ENCODE results near the gene RAD23B.

The RAD23B gene

GRCh38 chr9:107316795-107317661 is 33.9 kb downstream of the RAD23B start:
- Histone ChIP-seq H3K36me3 (ENCODE audit: control insufficient read depth, insufficient read depth, low read length) (no peaks in the 10 kb centered on the region), H3K4me3 (ENCODE audit: low read depth, low read length) (no peak overlapping the region), H3K27me3 (ENCODE audit: control insufficient read depth, insufficient read depth, low read length) (no peaks in the 10 kb centered on the region), H3K9me3 (ENCODE audit: control insufficient read depth, low read length) (no peaks in the 10 kb centered on the region), H2AFZ (no peak overlapping the region), H3K9ac (no peak overlapping the region), H3K4me2 (ENCODE audit: low read length) (no peak overlapping the region), H3K79me2 (peaks cover 8% of the 10 kb centered on the region), H3K27ac (no peak overlapping the region), H3K4me1 (no peaks in the 10 kb centered on the region)
- no peak for TF ChIP-seq CTCF (IDR thresholded peaks at IDR 0.05)

DNA sequence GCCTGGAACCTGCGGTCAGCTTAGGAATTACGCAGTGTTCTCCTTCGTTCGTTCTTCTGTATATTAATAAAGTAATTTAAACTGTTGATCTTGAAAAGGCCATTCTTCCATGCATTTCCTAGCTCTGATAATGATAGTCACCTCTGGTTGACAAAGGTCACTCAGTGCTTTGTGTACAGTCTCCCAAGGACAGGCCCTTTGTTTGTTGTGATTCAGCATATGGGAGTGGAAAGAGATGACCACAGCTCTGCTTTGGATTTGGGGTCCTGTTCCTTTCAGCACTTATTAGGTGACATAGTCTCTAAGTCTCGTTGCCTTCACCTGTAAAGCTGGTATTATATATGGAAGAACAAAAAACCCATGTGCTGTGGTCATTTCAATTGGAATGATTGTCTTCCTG is 39.6 kb downstream of the RAD23B start:
- Histone ChIP-seq H3K4me1 (no peaks in the 10 kb centered on the region), H3K4me2 (ENCODE audit: low read length) (no peak overlapping the region), H3K79me2 (peaks cover 2% of the 10 kb centered on the region), H3K4me3 (ENCODE audit: low read depth, low read length) (no peak overlapping the region), H3K9ac (no peak overlapping the region), H3K27ac (no peak overlapping the region), H3K9me3 (ENCODE audit: control insufficient read depth, low read length) (no peaks in the 10 kb centered on the region), H3K36me3 (ENCODE audit: control insufficient read depth, insufficient read depth, low read length) (no peaks in the 10 kb centered on the region), H3K27me3 (ENCODE audit: control insufficient read depth, insufficient read depth, low read length) (no peaks in the 10 kb centered on the region), H2AFZ (no peak overlapping the region)
- TF ChIP-seq CTCF (IDR thresholded peaks at IDR 0.05), result no peak

- Histone ChIP-seq H3K4me2 (ENCODE audit: low read length) (no peak overlapping the region), H2AFZ (no peak overlapping the region), H3K36me3 (ENCODE audit: control insufficient read depth, insufficient read depth, low read length) (no peaks in the 10 kb centered on the region), H3K27ac (no peak overlapping the region), H3K9me3 (ENCODE audit: control insufficient read depth, low read length) (no peaks in the 10 kb centered on the region), H3K4me3 (ENCODE audit: low read depth, low read length) (no peak overlapping the region), H3K4me1 (no peaks in the 10 kb centered on the region), H3K27me3 (ENCODE audit: control insufficient read depth, insufficient read depth, low read length) (no peaks in the 10 kb centered on the region), H3K79me2 (peaks cover 2% of the 10 kb centered on the region), H3K9ac (no peak overlapping the region)
- no peak for TF ChIP-seq CTCF (IDR thresholded peaks at IDR 0.05)
Observed at GRCh38 chr9:107323836-107324585, 40.9 kb downstream of the RAD23B start.

GRCh38 chr9:107325842-107326241 is 42.8 kb downstream of the RAD23B start:
- Histone ChIP-seq H2AFZ (no peak overlapping the region), H3K36me3 (ENCODE audit: control insufficient read depth, insufficient read depth, low read length) (no peaks in the 10 kb centered on the region), H3K27ac (no peak overlapping the region), H3K9me3 (ENCODE audit: control insufficient read depth, low read length) (no peaks in the 10 kb centered on the region), H3K4me1 (no peaks in the 10 kb centered on the region), H3K79me2 (peaks cover 2% of the 10 kb centered on the region), H3K4me3 (ENCODE audit: low read depth, low read length) (no peak overlapping the region), H3K27me3 (ENCODE audit: control insufficient read depth, insufficient read depth, low read length) (no peaks in the 10 kb centered on the region), H3K4me2 (ENCODE audit: low read length) (no peak overlapping the region), H3K9ac (no peak overlapping the region)
- no peak for TF ChIP-seq CTCF (IDR thresholded peaks at IDR 0.05)

Data from parathyroid adenoma (tissue), 2 donors.